Ectodermal cell (in vitro differentiated cells): ENCODE data around the gene ENTPD1. TPM values are rescaled to one million over a fixed set of nuclear protein-coding genes. Genes with fewer than 3 reads are reported as not detected.
A peak's percentile ranks its signal among the peaks of the same experiment; 100 is the strongest.
"Not testable (repeated sequence)": the region's sequence is repeated elsewhere in the genome, so short reads cannot be mapped to it uniquely, and the experiment has no call there.

Experiments used
- H3K27ac ChIP-seq: 2 replicates; pipeline ENCODE4 v1.7.0; 2013; ENCODE audit warnings: mild to moderate bottlenecking, low read depth, low read length; ENCODE audit not compliant: insufficient read depth, poor library complexity, severe bottlenecking
- H3K27me3 ChIP-seq: 2 replicates; pipeline ENCODE4 v1.7.0; 2013; ENCODE audit warnings: mild to moderate bottlenecking, low read length; ENCODE audit not compliant: insufficient read depth, control insufficient read depth, poor library complexity, severe bottlenecking
- H3K36me3 ChIP-seq: one replicate; pipeline ENCODE4 v1.7.0; 2013; ENCODE audit warnings: low read length; ENCODE audit not compliant: control insufficient read depth, insufficient read depth
- H3K4me1 ChIP-seq: one replicate; pipeline ENCODE4 v1.7.0; 2013; ENCODE audit warnings: low read length; ENCODE audit not compliant: control insufficient read depth, insufficient read depth
- H3K4me3 ChIP-seq: 2 replicates; pipeline ENCODE4 v1.7.0; 2013; ENCODE audit warnings: low read depth, low read length, control low read depth; ENCODE audit not compliant: insufficient read depth
- H3K9me3 ChIP-seq: 2 replicates; pipeline ENCODE4 v1.7.0; 2013; ENCODE audit warnings: mild to moderate bottlenecking, low read length, moderate library complexity; ENCODE audit not compliant: control insufficient read depth
- WGBS, 2 experiments: methylation state at CpG; one replicate each; pipeline ENCODE4 v1.1.7; 2013; ENCODE audit warnings: missing lambda C conversion rate in 2 of 2; 5-methylcytosine and 5-hydroxymethylcytosine counted together
- polyA plus RNA-seq, 4 experiments: library from polyadenylated mRNA; stranded (reverse); fragments of 50-300 nt; gene quantifications; one replicate each; pipeline ENCODE4 v1.2.3, GENCODE V29; 2013

Gene ENTPD1, protein sequence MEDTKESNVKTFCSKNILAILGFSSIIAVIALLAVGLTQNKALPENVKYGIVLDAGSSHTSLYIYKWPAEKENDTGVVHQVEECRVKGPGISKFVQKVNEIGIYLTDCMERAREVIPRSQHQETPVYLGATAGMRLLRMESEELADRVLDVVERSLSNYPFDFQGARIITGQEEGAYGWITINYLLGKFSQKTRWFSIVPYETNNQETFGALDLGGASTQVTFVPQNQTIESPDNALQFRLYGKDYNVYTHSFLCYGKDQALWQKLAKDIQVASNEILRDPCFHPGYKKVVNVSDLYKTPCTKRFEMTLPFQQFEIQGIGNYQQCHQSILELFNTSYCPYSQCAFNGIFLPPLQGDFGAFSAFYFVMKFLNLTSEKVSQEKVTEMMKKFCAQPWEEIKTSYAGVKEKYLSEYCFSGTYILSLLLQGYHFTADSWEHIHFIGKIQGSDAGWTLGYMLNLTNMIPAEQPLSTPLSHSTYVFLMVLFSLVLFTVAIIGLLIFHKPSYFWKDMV
- 0.30 TPM for polyA plus RNA-seq (2013, experiment 1 of 4)
- 0.46 TPM for polyA plus RNA-seq (2013, experiment 2 of 4)
- polyA plus RNA-seq (2013, experiment 3 of 4), result 0.21 TPM
- polyA plus RNA-seq (2013, experiment 4 of 4), result 0.49 TPM

DNA sequence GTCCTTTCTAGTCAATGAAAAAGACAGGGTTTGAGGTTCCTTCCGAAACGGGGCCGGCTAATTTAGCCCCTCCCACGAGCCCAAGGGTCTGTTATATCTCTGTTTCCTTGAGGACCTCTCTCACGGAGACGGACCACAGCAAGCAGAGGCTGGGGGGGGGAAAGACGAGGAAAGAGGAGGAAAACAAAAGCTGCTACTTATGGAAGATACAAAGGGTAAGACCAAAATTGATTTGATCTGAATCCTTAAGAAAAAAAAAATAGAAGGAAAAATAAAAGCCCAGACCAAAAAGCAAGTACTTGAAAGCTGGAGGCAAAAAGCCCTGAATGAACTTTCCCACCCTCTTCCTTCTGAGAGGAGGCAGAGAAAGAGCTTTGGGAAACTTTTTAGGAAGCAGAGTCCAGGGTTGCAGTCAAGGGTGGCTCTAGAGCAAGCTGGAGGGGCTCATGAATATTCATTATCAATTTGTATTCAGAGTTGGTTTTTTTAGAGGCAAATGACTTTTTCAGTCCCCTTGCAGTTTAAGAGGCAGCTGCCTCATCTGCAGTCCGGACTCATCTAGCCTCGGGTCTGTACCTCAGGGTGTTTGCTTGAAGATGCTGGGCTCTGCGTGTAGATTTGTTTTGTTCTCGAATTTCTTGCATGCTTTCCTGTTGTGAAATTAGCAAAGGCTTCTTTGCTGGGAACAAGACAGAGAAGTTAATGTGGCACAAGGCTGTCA, at the start of gene ENTPD1:
Gene ENTPD1, plus strand, starts transcription at position 123 of the 721 bp plus-strand sequence. Its CDS starts 77 bp downstream, at position 200.
- Histone ChIP-seq H3K27ac (no peak within 1 kb of the TSS), H3K27me3 (no peaks in the 10 kb centered on the region), H3K9me3 (no peaks in the 10 kb centered on the region), H3K4me1 (no peaks in the 10 kb centered on the region), H3K4me3 (peak within 1 kb of the TSS; percentile 7), H3K36me3 (no peaks in the 10 kb centered on the region)
- WGBS, 2 experiments, result 8 to 12% methylated on average over 11 of the region's 11 CpGs

- no peaks in the 10 kb centered on the region for H3K9me3 ChIP-seq
- no peaks in the 10 kb centered on the region for H3K36me3 ChIP-seq
- no peaks in the 10 kb centered on the region for H3K27me3 ChIP-seq
- H3K4me1 ChIP-seq, result no peaks in the 10 kb centered on the region
- H3K4me3 ChIP-seq, result no peak overlapping the region
- no peak overlapping the region for H3K27ac ChIP-seq
- WGBS, 2 experiments, result 48% methylated on average over 6 of the region's 6 CpGs
Measured at GRCh38 chr10:95706573-95706972, 49.4 kb upstream of the ENTPD1 start.

- Histone ChIP-seq H3K4me3 (no peak overlapping the region), H3K9me3 (no peaks in the 10 kb centered on the region), H3K36me3 (no peaks in the 10 kb centered on the region), H3K27me3 (no peaks in the 10 kb centered on the region), H3K27ac (no peak overlapping the region), H3K4me1 (no peaks in the 10 kb centered on the region)
- 90 to 93% methylated on average over 7 of the region's 7 CpGs for WGBS, 2 experiments
Measured at GRCh38 chr10:95706990-95707389, 49.0 kb upstream of the ENTPD1 start.

- Histone ChIP-seq H3K4me3 (no peak overlapping the region), H3K36me3 (no peaks in the 10 kb centered on the region), H3K9me3 (no peaks in the 10 kb centered on the region), H3K27ac (no peak overlapping the region), H3K27me3 (no peaks in the 10 kb centered on the region), H3K4me1 (no peaks in the 10 kb centered on the region)
- 95 to 97% methylated on average over 4 of the region's 4 CpGs for WGBS, 2 experiments
Measured at GRCh38 chr10:95711492-95711891, 44.5 kb upstream of the ENTPD1 start.

DNA sequence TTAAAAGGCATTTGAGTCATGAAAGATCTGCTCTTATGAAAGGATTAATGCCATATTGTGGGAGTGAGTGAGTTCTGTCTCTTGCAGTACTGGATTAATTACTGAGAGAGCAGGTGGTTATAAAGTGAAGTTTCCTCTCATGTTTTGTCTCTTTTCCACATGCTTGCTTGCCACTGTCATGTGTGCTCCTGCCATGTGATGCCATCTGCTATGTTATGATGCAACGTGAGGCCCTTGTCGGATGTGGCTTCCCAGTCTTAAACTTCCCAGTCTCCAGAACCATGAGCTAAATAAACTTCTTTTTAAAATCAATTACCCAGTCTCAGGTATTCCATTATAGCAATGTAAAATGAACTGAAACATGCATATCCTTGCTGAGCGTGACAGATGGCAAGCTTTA, 39.5 kb upstream of the ENTPD1 start:
- 95 to 98% methylated on average over 3 of the region's 3 CpGs for WGBS, 2 experiments
- H3K4me1 ChIP-seq, result no peaks in the 10 kb centered on the region

DNA sequence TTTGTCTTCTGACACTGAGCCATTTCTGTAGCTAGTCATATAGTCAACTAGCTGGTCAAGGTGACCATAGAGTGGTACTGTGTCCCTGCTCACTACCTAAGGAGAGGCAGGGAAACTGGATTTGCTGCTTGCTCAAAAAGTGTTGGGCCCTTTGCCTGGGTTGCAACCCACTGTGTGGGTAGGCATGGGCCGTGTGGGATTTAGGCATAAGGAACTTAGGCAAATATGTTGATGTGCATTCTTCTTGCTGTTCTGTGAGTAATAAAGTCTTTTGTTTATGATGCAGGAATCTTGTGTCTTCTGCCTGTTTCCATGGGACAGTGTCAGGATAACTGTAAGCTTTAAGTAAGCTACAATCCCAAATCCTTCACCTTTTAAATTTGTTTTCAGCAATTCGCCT, 39.1 kb upstream of the ENTPD1 start:
- H3K4me1 ChIP-seq, result no peaks in the 10 kb centered on the region
- H3K36me3 ChIP-seq, result no peaks in the 10 kb centered on the region
- 78 to 87% methylated on average over 1 to 2 of the region's 2 CpGs for WGBS, 2 experiments
- no peaks in the 10 kb centered on the region for H3K27me3 ChIP-seq
- H3K9me3 ChIP-seq, result no peaks in the 10 kb centered on the region
- no peak overlapping the region for H3K27ac ChIP-seq
- H3K4me3 ChIP-seq, result no peak overlapping the region

More for the DNA sequence above, 39.5 kb upstream of the ENTPD1 start:
- no peaks in the 10 kb centered on the region for H3K9me3 ChIP-seq
- no peak overlapping the region for H3K27ac ChIP-seq
- no peak overlapping the region for H3K4me3 ChIP-seq
- H3K27me3 ChIP-seq, result no peaks in the 10 kb centered on the region
- H3K36me3 ChIP-seq, result no peaks in the 10 kb centered on the region

- H3K36me3 ChIP-seq, H3K27me3 ChIP-seq, H3K27ac ChIP-seq, H3K9me3 ChIP-seq, H3K4me1 ChIP-seq, H3K4me3 ChIP-seq: not testable (repeated sequence)
- 93 to 95% methylated on average over 7 of the region's 7 CpGs for WGBS, 2 experiments
Measured at GRCh38 chr10:95720745-95721144, 35.2 kb upstream of the ENTPD1 start.

DNA sequence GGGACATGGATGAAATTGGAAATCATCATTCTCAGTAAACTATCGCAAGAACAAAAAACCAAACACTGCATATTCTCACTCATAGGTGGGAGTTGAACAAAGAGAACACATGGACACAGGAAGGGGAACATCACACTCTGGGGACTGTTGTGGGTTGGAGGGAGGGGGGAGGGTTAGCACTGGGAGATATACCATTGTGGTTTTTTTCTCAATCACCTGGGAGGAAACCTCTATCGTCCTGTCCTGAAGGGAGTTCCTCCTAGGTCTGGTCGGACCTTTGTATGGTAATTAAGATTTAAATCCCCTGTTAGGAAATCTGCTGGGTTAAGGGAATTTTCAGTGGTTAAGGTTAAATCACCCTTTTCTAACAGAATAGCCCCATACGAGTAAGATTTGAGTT, 33.5 kb upstream of the ENTPD1 start:
- not testable (repeated sequence) for H3K36me3 ChIP-seq, H3K4me1 ChIP-seq, H3K27me3 ChIP-seq, H3K4me3 ChIP-seq, H3K9me3 ChIP-seq, H3K27ac ChIP-seq
- 96 to 99% methylated on average over 3 of the region's 4 CpGs for WGBS, 2 experiments

DNA sequence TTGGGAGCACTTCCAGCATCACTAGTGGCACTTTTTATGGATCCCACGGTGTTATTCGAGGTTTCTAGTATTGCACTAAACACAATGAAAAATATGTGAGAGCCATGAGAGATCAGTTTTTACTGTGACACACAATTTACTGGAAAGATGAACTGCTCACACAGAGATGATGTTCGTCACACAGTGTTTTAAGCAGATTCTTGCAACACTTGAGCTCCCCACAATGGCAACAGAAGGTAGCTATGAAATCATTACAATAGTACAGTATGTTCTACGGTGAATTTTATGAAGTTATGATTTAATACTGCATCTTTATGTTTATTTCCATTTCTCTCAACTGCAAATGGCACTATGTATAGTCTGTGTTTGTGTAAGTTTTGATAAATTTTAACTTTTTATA, 27.4 kb upstream of the ENTPD1 start:
- no peak overlapping the region for H3K27ac ChIP-seq
- WGBS, 2 experiments, result 95 to 98% methylated on average over 3 of the region's 4 CpGs
- H3K4me1 ChIP-seq, result no peaks in the 10 kb centered on the region

More for the DNA sequence above, 27.4 kb upstream of the ENTPD1 start:
- H3K27me3 ChIP-seq, result no peaks in the 10 kb centered on the region
- no peaks in the 10 kb centered on the region for H3K9me3 ChIP-seq
- H3K36me3 ChIP-seq, result no peaks in the 10 kb centered on the region
- H3K4me3 ChIP-seq, result no peak overlapping the region
